H54 (cell line): ENCODE results near the gene HTR3E.
"Not testable (repeated sequence)": the region's sequence is repeated elsewhere in the genome, so short reads cannot be mapped to it uniquely, and the experiment has no call there.

Experiments
- DNase-seq: peaks from one replicate; pipeline ENCODE4 v3.0.0; 2011; ENCODE audit warnings: low spot score, mixed read lengths; ENCODE audit not compliant: insufficient read length
- FAIRE-seq: peaks from 3 replicates; lab custom pipeline; 2011; peaks lifted over from hg19 to GRCh38; lab: Jason Lieb, UNC
- POLR2A ChIP-seq: IDR thresholded peaks from 2 replicates; pipeline ENCODE4 v1.6.1; 2011; ENCODE audit warnings: low read depth, mild to moderate bottlenecking, low read length

The HTR3E gene

GRCh38 chr3:184096811-184097383 lies at the start of gene HTR3E:
TSS of gene HTR3E (plus strand) at chr3:184097064. CDS start at chr3:184097530, 466 bp downstream.
- no peak for DNase-seq
- FAIRE-seq = no peak
- no peak for TF ChIP-seq POLR2A

GRCh38 chr3:184050217-184050847 lies 46.5 kb upstream of the HTR3E start:
- FAIRE-seq (no peak), DNase-seq (no peak)

GRCh38 chr3:184052767-184053166 lies 44.1 kb upstream of the HTR3E start, which contains the start of gene HTR3C:
TSS of gene HTR3C (plus strand) at chr3:184053047. CDS start at chr3:184053081, 34 bp downstream.
- DNase-seq = no peak
- no peak for TF ChIP-seq POLR2A
- no peak for FAIRE-seq

More at GRCh38 chr3:184050217-184050847, 46.5 kb upstream of the HTR3E start:
- no peak for TF ChIP-seq POLR2A

GRCh38 chr3:184058029-184058428 lies 38.8 kb upstream of the HTR3E start:
- no peak for FAIRE-seq
- no peak for TF ChIP-seq POLR2A
- no peak for DNase-seq

GRCh38 chr3:184059424-184059823 lies 37.4 kb upstream of the HTR3E start:
- FAIRE-seq = no peak
- TF ChIP-seq POLR2A = no peak
- no peak for DNase-seq

GRCh38 chr3:184062637-184063036 lies 34.2 kb upstream of the HTR3E start:
- no peak for FAIRE-seq
- DNase-seq = no peak
- no peak for TF ChIP-seq POLR2A

GRCh38 chr3:184066211-184066610 lies 30.7 kb upstream of the HTR3E start:
- TF ChIP-seq POLR2A = no peak
- FAIRE-seq (no peak), DNase-seq (no peak)

GRCh38 chr3:184067573-184068055 lies 29.2 kb upstream of the HTR3E start:
- no peak for FAIRE-seq
- TF ChIP-seq POLR2A = no peak

GRCh38 chr3:184068344-184068743 lies 28.5 kb upstream of the HTR3E start:
- TF ChIP-seq POLR2A = no peak
- FAIRE-seq (no peak), DNase-seq (no peak)

More at GRCh38 chr3:184067573-184068055, 29.2 kb upstream of the HTR3E start:
- DNase-seq = no peak

- FAIRE-seq = not testable (repeated sequence)
Measured at GRCh38 chr3:184071142-184071541, 25.7 kb upstream of the HTR3E start.

GRCh38 chr3:184073621-184074020 lies 23.2 kb upstream of the HTR3E start:
- DNase-seq (no peak), FAIRE-seq (peak; percentile 6)
- no peak for TF ChIP-seq POLR2A

More at GRCh38 chr3:184071142-184071541, 25.7 kb upstream of the HTR3E start:
- not testable (repeated sequence) for DNase-seq

GRCh38 chr3:184075901-184076300 lies 21.0 kb upstream of the HTR3E start:
- no peak for TF ChIP-seq POLR2A
- FAIRE-seq (no peak), DNase-seq (no peak)

GRCh38 chr3:184077881-184078280 lies 19.0 kb upstream of the HTR3E start:
- no peak for TF ChIP-seq POLR2A
- FAIRE-seq (no peak), DNase-seq (no peak)

- no peak for DNase-seq
- no peak for FAIRE-seq
- no peak for TF ChIP-seq POLR2A
Measured at GRCh38 chr3:184078851-184079250, 18.0 kb upstream of the HTR3E start.
